ENCODE results near the gene SLC2A6. TPM values are rescaled to one million over a fixed set of nuclear protein-coding genes. Genes with fewer than 3 reads are reported as not detected.

Gene SLC2A6
- total RNA-seq, 2 experiments from 2014 or later: 6.3 to 7.1 TPM

DNA sequence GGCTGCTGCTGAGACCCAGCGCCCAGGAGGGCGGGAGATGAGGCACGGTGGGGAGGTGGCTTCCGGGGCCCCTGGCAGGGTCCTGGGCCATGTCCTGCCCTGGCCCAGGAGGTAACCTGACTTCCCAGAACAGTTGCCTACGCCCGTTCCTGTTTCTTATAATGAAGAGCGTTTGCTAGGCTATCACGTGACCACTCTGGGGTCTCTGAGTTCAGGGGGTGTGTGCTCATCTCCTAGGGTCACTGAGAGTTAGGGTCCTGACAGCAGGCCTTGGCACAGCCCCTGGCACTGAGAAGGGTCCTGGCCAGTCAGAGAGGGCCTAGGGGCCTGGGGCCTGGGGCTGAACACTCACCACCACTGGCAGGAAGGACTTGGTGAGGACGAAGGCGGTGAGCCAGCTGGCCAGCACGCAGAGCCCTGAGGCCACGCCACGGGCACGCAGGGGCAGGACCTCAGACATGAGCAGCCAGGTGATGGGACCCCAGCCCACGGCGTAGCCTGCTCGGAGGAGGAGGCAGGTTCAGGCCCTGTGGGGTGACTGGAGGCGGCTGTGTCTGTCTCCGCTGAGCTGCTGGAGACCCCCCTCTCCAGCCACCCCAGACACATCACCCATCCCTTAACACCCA is 6.0 kb downstream of the SLC2A6 start:
- ATAC-seq (ENCODE audit: low read depth) (no peak), DNase-seq (no peak)
- POLR2A ChIA-PET: no interaction called here
- Mint-ChIP-seq H3K27me3 (no peaks in the 10 kb centered on the region), H3K27ac (no peak overlapping the region), H3K4me3 (no peak overlapping the region), H3K9me3 (no peaks in the 10 kb centered on the region), H3K36me3 (no peaks in the 10 kb centered on the region), H3K4me1 (peaks cover 5% of the 10 kb centered on the region)

DNA sequence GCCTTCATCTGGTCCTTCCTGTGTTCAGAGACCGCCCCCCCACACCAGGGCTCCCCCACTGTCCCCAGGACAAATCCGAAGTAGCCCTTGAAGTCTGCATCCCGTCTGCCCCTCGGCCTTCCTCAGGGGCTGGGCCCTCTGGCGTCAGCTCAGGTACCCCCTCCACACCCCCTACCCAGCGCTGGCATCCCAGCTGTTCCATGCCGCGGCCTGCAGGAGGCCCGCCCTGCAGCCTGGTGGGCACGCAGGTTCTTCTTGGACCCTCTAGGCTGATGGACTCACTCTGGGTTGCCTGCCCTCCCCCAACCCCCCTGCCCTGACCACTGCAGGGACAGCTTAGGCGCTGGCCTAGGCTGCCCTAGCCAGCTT is 6.6 kb downstream of the SLC2A6 start:
- H3K4me1 Mint-ChIP-seq: peaks cover 5% of the 10 kb centered on the region
- DNase-seq (no peak), ATAC-seq (ENCODE audit: low read depth) (no peak)
- POLR2A ChIA-PET: no interaction called here
- no peaks in the 10 kb centered on the region for H3K27me3 Mint-ChIP-seq
- no peaks in the 10 kb centered on the region for H3K9me3 Mint-ChIP-seq
- no peak overlapping the region for H3K4me3 Mint-ChIP-seq
- H3K36me3 Mint-ChIP-seq: no peaks in the 10 kb centered on the region
- no peak overlapping the region for H3K27ac Mint-ChIP-seq

DNA sequence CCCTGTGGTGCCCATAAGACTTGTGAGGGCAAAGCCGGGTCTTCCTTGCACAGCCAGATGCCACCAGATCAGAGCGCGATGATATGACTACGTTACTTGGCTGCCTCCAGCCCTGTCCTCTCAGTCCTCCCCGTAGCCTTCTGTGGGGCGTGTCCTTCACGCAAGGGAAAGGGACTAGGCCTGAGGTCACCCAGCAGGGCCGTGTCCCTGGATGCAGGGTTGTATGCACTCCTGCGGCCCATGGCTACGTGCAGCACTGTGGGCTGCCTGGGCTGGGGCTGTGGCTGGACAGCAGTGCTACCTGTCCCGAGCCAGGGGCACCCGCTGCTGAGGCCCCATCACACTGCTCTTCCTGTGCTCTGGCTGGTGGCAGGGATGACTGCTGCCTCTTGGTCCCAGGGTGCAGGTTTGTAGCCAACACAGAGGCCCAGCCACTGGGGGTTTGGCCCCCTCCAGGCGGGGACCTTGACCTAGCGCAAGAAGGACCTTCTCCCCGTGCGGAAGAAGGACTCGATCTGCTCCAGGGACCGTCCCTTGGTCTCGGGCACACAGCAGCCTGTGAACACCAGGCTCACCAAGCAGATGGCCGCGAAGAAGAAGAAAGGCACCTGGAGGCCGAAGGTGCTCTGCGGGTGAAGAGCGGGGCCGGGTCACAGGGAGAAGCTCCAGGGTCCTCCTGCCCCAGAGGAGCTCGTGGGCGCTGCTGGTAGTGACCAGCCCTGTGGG is 7.2 kb downstream of the SLC2A6 start:
- Mint-ChIP-seq H3K4me3 (no peak overlapping the region), H3K9me3 (no peaks in the 10 kb centered on the region), H3K36me3 (no peaks in the 10 kb centered on the region), H3K27me3 (no peaks in the 10 kb centered on the region), H3K27ac (no peak overlapping the region), H3K4me1 (peaks cover 5% of the 10 kb centered on the region)
- DNase-seq (no peak), ATAC-seq (ENCODE audit: low read depth) (no peak)
- POLR2A ChIA-PET: no interaction called here

DNA sequence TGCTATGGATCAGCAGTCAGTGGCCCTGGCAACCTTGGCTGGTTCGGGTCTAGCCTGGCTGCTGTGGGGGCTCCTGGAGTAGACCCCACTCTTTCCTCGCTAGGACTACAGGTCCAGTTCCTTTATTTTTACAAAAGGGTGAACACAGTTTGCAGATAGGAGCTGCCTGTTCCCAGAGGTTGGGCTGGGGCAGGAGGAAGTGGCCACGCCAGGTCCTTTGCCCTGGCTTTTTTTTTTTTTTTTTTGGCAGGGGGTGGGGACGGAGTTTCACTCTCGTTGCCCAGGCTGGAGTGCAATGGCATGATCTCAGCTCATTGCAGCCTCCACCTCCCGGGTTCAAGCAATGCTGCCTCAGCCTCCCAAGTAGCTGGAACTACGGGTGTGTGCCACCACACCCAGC is 7.9 kb downstream of the SLC2A6 start:
- H3K4me3 Mint-ChIP-seq: no peak overlapping the region
- POLR2A ChIA-PET: interaction anchor here (0.7 kb wide), 1 partner anchor 11 kb away, joined by 4 read pairs; the partner anchor contains the start of gene CACFD1
- H3K36me3 Mint-ChIP-seq: no peaks in the 10 kb centered on the region
- no peaks in the 10 kb centered on the region for H3K27me3 Mint-ChIP-seq
- H3K4me1 Mint-ChIP-seq: peaks cover 3% of the 10 kb centered on the region
- DNase-seq (no peak), ATAC-seq (ENCODE audit: low read depth) (no peak)
- no peak overlapping the region for H3K27ac Mint-ChIP-seq
- no peaks in the 10 kb centered on the region for H3K9me3 Mint-ChIP-seq

DNA sequence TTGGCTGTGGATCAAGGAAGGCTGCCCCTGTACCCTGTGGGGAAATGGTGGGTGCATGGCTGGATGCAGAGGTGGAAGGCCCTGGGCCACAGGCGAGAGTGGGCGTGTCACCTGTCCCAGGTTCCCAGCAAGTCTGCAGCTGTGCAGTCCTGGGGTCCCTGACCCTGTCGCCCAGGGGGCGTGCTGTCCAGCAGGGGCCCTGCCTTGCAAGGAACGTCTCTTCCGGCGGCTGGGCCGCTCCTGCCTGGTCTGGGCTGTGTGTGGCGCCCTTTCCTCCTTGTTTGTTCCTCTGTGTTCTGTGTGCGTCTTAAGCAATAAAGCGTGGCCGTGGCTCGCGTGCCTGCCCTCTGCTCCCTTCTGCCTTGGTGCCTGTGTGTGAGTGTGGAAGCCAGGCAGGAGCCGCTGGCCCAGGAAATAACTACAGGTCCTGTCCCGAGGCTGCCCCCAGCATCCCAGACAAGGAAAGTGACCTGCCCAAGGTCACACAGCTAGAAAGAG is 8.4 kb downstream of the SLC2A6 start:
- Mint-ChIP-seq H3K27ac (no peak overlapping the region), H3K4me1 (peaks cover 3% of the 10 kb centered on the region), H3K27me3 (no peaks in the 10 kb centered on the region), H3K36me3 (no peaks in the 10 kb centered on the region), H3K9me3 (no peaks in the 10 kb centered on the region), H3K4me3 (no peak overlapping the region)
- POLR2A ChIA-PET: interaction anchor here (0.7 kb wide), 1 partner anchor 11 kb away, joined by 4 read pairs; the partner anchor contains the start of gene CACFD1
- no peak for DNase-seq
- no peak for ATAC-seq (ENCODE audit: low read depth)

DNA sequence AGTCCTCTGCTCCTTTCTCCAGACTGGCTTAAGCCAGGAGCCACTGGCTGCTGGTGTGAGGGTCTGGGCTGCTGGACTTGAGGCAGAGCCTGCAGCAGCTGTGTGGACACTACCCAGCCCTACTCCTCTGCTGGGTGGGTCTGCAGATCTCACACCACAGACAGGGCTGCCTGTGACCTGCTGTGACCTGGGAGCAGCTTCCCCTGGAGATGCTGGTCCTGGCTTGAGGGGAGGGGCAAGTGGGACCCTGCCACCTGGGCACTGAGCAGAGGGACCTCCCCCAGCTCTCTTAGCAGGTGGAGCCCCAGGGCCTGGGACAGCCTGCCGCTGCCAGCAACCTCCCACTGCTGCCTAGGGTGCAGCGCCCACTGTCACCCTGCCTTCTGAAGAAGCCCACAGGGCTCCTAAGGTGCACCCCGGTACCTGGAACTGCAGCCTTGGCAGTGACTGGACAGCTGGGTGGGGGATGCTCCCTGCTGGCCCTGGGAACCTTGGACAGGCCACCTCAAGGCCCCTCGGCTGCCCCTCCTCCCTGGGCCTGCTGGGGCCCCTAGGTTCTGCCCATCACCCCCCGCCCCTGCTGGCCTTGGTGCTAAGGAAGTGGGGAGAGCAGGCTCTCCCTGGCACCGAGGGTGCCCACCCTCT is 10.0 kb downstream of the SLC2A6 start:
- DNase-seq: no peak
- Mint-ChIP-seq H3K4me3 (no peak overlapping the region), H3K4me1 (no peaks in the 10 kb centered on the region), H3K36me3 (no peaks in the 10 kb centered on the region), H3K9me3 (no peaks in the 10 kb centered on the region), H3K27me3 (no peaks in the 10 kb centered on the region), H3K27ac (no peak overlapping the region)
- no peak for ATAC-seq (ENCODE audit: low read depth)
- POLR2A ChIA-PET: no interaction called here

DNA sequence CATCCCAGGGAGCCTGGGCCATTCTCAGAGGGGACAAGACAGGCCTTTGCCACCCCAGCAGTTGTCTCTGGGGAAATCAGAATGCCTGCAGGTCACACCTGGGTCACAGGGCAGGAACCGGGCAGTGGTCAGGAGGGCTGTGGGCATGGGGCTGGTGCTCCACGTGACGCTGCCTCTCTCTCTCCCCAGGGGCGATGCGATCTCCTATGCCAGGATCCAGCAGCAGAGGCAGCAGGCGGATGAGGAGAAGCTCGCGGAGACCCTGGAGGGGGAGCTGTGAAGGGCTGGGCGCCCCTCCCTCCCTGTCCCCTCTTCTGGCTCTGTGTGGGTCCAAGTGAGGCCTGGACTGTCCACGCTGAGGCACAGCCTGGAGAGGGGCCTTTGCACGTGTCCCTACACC is 10.5 kb downstream of the SLC2A6 start:
- no peak overlapping the region for H3K27ac Mint-ChIP-seq
- H3K9me3 Mint-ChIP-seq: no peaks in the 10 kb centered on the region
- POLR2A ChIA-PET: no interaction called here
- H3K4me1 Mint-ChIP-seq: no peaks in the 10 kb centered on the region
- no peak overlapping the region for H3K4me3 Mint-ChIP-seq
- no peak for DNase-seq
- H3K36me3 Mint-ChIP-seq: no peaks in the 10 kb centered on the region
- ATAC-seq (ENCODE audit: low read depth): no peak
- no peaks in the 10 kb centered on the region for H3K27me3 Mint-ChIP-seq

DNA sequence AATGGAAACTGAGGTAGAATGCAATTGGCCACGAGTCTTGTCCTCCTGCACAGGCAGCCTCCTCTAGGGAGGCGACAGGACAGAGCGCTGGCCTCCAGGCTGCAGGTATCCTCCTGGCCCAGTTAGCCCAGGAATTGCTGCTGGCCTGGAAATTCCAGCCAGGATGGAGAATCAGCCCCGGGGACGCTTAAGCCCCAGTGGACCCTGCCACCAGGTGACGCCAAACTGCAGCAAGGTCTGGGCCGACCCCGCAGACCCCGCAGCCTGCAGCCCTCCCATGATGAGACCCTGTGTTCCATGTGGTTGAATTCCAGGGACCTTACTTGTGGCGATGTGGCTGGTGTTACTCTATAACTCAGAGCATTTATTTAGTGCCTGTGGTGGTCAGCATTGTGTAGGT is 11.8 kb downstream of the SLC2A6 start:
- DNase-seq (no peak), ATAC-seq (ENCODE audit: low read depth) (no peak)
- Mint-ChIP-seq H3K27ac (no peak overlapping the region), H3K4me3 (no peak overlapping the region), H3K9me3 (no peaks in the 10 kb centered on the region), H3K27me3 (peaks cover 4% of the 10 kb centered on the region), H3K36me3 (no peaks in the 10 kb centered on the region), H3K4me1 (no peaks in the 10 kb centered on the region)
- POLR2A ChIA-PET: no interaction called here

DNA sequence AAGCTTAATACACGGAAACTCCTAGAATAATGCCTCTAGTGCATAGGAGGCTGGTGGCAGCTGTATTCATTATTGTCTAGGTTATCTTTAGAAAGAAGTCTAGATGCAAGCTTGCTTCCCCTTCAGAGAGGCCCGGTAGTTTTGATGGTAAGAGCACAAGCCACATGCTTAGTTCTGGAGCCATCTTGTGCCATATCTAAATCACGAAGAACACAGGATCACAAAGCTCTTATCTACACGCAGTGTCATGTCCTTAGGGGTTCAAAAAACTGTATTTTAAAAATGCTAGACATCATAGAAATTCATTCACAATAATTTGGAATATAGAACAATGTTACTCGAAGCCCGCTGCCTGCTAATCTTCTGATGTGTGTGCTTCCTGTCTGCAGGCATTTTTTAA is 12.9 kb downstream of the SLC2A6 start:
- DNase-seq: no peak
- POLR2A ChIA-PET: interaction anchor here (0.8 kb wide), 1 partner anchor 13 kb away, joined by 6 read pairs; the partner anchor contains the start of gene SLC2A6
- no peak for ATAC-seq (ENCODE audit: low read depth)
- no peaks in the 10 kb centered on the region for H3K9me3 Mint-ChIP-seq
- peaks cover 10% of the 10 kb centered on the region for H3K27me3 Mint-ChIP-seq
- H3K4me1 Mint-ChIP-seq: no peaks in the 10 kb centered on the region
- H3K4me3 Mint-ChIP-seq: no peak overlapping the region
- H3K36me3 Mint-ChIP-seq: no peaks in the 10 kb centered on the region
- H3K27ac Mint-ChIP-seq: no peak overlapping the region

DNA sequence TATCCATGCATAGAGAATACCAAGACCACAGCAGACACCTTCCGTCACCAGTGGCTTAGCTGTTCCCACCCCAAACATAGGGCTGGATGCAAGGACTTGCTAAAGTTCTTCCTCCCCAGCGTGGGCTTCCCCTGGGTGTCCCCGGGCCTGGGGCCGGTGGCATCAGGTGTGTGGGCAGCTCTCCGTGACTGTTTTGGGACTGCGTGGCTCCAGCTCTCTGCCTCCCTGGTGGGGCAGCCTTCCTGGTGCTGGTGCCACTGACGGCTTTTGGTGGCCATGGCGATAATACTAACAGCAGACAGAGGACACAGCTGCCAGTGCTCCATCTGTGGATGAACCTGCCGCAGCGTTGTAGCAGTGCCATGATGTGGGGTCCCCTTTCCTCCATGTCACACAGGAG is 14.3 kb downstream of the SLC2A6 start:
- Mint-ChIP-seq H3K36me3 (no peaks in the 10 kb centered on the region), H3K4me3 (no peak overlapping the region), H3K27ac (no peak overlapping the region), H3K27me3 (peaks cover 15% of the 10 kb centered on the region), H3K9me3 (no peaks in the 10 kb centered on the region), H3K4me1 (peaks cover 2% of the 10 kb centered on the region)
- ATAC-seq (ENCODE audit: low read depth) (no peak), DNase-seq (no peak)
- POLR2A ChIA-PET: no interaction called here

DNA sequence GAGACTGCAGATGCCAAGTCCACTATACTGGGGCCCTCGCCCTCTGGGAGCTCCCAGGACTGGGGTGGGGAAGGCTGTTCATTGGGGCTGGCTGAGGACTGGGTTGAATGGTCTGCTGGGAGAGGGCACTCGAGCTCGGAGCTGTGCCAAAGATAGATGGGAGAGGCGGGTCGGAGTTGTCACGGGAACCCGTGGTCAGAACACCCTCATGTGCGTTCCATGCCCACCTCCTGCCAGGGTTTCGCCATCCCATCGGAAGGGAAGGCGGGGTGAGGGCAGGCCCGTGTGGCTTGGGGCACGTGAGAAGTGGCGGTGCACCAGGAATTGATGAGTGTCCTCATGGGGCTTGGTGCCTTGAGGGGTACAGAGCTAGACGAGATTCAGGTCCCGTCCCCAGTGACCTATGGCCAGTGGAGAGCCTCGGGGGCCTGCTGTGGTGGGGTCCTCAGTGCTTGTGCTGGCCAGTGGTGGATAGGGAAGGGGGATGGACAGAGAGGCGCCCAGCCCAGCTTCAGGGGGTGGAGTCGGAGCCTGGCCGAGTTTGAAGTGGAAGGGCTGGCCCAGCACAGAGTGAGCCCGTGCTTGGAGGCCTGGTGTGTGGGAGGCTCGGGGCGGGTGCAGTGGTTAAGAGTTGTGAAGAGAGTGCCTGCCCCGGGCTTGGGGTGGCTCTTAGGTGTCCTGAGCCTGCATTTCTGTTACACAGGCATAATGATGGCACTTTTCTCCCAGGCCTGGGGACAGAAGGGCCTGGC is 14.9 kb downstream of the SLC2A6 start:
- H3K27ac Mint-ChIP-seq: no peak overlapping the region
- no peaks in the 10 kb centered on the region for H3K36me3 Mint-ChIP-seq
- H3K9me3 Mint-ChIP-seq: no peaks in the 10 kb centered on the region
- H3K4me3 Mint-ChIP-seq: no peak overlapping the region
- no peak for DNase-seq
- ATAC-seq (ENCODE audit: low read depth): no peak
- H3K4me1 Mint-ChIP-seq: peaks cover 2% of the 10 kb centered on the region
- POLR2A ChIA-PET: no interaction called here
- H3K27me3 Mint-ChIP-seq: peaks cover 15% of the 10 kb centered on the region

DNA sequence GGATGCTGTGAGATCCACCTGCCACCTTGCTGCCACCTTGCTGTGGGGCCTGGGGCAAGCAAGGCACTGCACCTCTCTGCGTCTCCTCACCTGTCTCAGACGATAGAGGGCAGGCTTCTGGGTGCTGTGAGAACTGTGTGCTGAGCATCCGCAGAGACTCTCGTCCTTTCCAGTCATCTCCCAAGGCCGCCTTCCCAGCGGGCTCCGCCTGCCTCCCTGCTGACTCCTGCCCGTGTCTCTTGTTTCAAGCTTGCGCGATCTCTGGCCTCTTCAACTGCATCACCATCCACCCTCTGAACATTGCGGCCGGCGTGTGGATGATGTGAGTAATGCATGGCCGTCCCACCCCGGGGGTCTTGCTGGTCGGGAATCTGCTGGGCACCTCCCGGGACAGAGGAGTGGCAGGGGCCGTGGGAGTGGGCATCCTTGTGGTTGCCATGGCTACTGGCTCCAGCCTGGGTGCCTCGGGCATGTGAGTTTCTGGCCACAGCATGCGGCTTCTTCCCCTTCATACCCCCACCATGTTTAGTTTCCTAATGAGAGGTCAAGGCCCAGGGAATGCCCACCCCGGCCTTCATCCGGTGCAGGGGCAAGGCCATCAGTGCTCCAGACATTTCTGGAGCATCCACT is 15.6 kb downstream of the SLC2A6 start:
- DNase-seq (no peak), ATAC-seq (ENCODE audit: low read depth) (no peak)
- POLR2A ChIA-PET: no interaction called here
- no peaks in the 10 kb centered on the region for H3K9me3 Mint-ChIP-seq
- H3K4me1 Mint-ChIP-seq: peaks cover 2% of the 10 kb centered on the region
- no peaks in the 10 kb centered on the region for H3K36me3 Mint-ChIP-seq
- H3K27me3 Mint-ChIP-seq: peaks cover 15% of the 10 kb centered on the region
- H3K4me3 Mint-ChIP-seq: no peak overlapping the region
- H3K27ac Mint-ChIP-seq: no peak overlapping the region

DNA sequence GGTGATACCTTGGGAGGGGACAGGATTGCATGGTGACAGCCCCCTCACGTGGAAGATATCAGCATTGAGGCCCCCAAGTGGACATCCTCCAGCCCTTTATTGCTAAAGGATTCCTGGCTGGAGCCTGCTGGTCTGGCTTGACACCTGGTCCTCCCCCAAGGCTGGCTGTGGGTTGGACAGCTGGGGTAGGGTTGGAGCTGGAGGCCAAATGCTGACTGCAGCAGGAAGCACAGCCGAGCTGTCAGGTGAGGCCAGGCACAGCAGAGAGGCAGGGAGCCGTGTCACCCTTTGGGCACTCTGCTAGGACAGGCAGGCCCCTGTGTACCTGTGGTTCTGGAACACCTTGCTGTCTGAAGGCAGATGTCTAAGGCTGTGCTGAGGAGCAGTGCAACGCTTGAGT is 16.9 kb downstream of the SLC2A6 start:
- no peaks in the 10 kb centered on the region for H3K36me3 Mint-ChIP-seq
- peaks cover 2% of the 10 kb centered on the region for H3K4me1 Mint-ChIP-seq
- H3K27ac Mint-ChIP-seq: no peak overlapping the region
- H3K9me3 Mint-ChIP-seq: no peaks in the 10 kb centered on the region
- POLR2A ChIA-PET: no interaction called here
- no peak overlapping the region for H3K4me3 Mint-ChIP-seq
- ATAC-seq (ENCODE audit: low read depth): no peak
- peaks cover 15% of the 10 kb centered on the region for H3K27me3 Mint-ChIP-seq
- no peak for DNase-seq
